Stimulated activated naive CD8-positive, alpha-beta T cell treated with anti-CD3 and anti-CD28 coated beads, Interleukin-15, Interleukin-2, amounts not matched to agents 100 U/mL and 50 U/mL, for 24 hours (primary cell): ENCODE results near the gene FAM184A.
"Not testable (repeated sequence)": the region's sequence is repeated elsewhere in the genome, so short reads cannot be mapped to it uniquely, and the experiment has no call there.

ENCODE experiments used
- ATAC-seq: fragments of 150-1000 bp; cut with Tn5 transposase; one replicate; pipeline ENCODE4 v1.10.0; 2021
- DNase-seq: peaks from one replicate; pipeline ENCODE4 v3.0.0; 2021

FAM184A gene

DNA sequence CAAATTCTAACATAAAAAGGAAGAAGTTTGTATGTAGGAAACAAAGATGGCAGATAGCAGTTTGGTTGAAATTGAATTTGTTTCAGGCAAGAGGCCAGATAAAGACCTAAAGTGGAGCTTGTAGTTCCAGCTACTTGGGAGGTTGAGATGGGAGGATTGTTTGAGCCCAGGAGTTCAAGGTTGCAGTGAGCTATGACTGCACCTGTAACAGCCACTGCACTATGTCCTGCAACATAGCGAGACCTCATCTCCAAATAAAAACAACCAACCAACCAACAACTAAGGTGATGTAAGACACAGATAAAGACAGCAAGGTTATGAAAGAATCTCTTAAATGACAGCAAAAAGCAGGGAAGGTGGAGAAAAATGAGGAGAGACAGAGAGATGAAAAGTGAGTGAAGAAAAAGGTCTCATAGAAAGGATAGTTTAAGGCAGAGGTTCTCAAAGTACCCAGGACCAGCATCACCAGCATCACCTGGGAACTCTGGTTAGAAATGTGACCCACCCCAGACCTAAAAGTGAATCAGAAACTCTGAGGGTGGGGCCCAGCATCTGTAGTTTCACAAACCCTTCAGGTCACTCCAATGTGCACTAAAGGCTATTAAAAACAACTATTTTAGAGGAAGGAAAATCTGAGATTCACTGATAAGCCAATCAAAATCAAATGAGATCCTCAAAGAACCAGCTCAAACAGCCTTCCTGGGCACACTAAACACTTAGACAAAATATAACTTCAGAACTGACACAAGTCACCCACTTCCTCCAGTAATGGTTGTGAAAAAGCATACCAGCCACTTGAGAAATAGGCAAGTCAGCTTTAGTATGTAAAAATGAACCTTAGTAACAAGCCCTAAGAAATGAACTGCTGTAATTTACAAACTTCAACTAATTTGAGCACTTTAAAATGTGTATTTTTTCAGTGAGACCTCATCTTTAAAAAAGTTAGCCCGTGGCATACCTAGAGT lies 57.6 kb downstream of the FAM184A start:
- no peak for ATAC-seq
- DNase-seq, result no peak

GRCh38 chr6:119015165-119015564 lies 63.3 kb downstream of the FAM184A start:
- ATAC-seq, DNase-seq: not testable (repeated sequence)

DNA sequence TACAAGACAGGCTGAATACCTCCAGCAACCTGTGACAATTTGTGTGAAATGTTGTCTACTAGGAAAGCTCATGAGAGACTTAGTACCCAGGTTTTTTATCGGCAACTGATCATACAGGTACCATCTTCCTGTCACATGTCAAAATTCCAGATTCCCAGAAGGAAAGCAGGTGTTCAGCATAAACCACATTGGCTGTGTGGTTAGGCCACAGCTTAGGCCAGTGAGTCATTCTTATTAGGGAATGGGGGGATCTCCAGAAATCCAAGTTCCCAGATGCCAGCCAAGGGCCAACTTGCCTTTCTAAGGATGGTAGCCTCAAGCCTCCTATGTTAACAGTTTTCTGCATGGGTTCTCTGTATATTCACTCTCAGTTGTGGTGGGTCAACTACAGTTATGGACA lies 65.9 kb downstream of the FAM184A start:
- DNase-seq, result no peak
- ATAC-seq, result no peak

DNA sequence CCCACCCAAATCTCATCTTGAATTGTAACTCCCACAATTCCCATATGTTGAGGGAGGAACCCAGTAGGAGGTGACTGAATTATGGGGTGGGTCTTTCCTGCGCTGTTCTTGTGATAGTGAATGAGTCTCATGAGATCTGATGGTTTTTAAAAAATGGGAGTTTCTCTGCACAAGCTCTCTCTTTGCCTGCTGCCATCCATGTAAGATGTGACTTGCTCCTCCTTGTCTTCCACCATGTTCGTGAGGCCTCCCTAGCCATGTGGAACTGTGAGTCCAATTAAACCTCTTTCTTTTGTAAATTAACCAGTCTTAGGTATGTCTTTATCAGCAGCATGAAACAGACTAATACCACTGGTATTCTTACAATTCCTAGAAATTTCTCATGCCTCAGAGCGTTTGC lies 69.2 kb downstream of the FAM184A start:
- ATAC-seq, DNase-seq: not testable (repeated sequence)

GRCh38 chr6:119006974-119007373 lies 71.5 kb downstream of the FAM184A start:
- DNase-seq, result no peak
- no peak for ATAC-seq

DNA sequence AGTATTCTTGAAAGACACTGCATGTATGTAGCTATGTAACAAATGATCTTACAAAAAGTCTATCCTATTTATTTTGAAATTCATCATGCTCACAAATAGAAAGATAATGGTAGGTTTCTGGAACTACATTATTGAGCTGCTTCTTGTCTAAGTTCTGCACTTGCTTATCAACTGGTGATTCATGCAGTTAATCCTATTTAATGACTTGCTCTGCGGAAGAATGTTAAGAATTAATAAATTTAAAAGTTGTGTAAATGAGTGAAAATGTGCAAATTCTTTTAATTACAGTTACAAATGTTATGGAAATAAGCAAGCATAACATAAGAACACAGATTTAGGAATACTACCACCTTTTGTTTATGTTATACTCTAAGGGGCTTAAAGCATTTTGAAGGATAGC lies 76.4 kb downstream of the FAM184A start:
- ATAC-seq (no peak), DNase-seq (no peak)

DNA sequence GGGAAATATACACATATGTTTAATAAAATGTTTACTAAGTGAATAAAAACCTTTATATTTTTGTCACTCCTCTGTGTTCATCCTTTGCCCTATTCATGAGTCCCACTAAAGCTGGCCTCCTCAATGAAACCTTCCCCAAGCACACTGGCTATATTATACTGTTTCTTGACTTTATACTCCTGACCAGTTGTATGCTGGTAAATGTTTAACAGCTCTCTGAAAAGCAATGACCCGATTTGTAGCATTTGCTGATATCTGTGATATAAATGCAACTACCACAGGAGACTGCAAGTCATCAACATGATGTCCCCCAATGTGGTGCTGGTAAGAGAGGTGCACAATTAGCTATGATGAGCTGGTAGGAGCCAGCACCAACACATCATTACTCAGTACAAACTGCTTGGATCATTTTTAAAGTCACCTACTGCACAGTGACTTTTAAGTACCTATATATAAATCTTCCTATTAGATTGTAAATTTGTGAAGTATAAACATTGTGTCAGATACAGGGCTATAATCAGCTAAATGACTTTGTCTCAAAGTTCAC lies 78.9 kb downstream of the FAM184A start:
- ATAC-seq (no peak), DNase-seq (no peak)

DNA sequence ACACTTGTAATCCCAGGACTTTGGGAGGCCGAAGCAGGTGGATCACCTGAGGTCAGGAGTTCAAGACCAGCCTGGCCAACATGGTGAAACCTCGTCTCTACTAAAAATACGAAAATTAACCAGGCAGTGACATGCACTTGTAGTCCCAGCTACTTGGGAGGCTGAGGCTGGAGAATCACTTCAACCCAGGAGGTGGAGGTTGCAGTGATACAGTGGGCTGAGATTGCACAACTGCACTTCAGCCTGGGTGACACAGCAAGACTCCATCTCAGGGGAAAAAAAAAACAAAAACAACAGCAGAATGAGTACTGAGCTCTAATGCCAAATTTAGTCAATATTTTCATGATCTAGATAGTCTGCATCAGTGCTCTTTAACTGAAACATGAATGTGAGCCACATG lies 81.0 kb downstream of the FAM184A start:
- DNase-seq, ATAC-seq: not testable (repeated sequence)

DNA sequence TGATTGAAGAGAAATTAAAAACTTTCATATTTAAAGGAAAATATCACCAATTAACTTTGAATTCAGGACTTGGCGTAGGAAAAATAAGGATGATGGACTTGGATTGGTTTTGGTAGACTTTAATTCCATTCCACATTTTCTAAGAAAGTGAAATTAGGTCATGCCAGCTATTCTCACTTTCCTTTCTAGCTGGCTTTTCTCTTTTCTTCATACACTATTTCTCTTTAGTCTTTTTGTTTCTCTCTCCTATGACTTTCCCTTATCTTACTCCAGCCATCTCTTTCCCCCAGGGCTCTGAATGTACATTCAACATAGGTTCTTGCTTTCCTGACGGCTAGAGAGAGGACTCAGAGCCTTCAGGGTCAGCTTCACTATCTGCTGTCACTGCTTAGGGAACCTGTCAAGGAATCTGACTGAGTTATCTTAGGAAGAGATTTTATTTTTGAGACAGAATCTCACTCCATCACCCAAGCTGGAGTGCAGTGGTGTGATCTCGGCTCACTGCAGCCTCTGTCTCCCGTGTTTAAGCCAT lies 82.1 kb downstream of the FAM184A start:
- DNase-seq, result no peak

DNA sequence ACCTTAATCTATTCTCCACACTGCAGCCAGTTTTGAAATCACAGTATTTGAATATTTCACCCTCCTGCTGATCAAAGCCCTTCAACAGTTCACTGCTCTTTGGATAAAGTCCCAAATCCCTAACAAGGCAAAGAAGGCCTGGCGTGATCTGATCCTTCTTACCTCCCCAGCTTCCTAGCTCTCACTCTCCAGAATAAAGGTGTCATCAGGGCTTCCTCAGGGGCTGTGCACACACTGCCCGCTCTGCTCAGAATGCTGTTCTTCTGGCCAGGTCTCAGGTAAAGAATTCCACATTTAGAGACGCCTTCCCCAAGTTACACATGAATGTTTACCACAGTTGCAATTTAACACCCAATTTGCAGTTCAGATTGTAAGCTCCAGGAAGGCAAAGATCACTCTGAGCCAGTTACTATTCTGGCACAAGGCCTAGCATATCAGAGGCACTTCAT lies 84.6 kb downstream of the FAM184A start:
- ATAC-seq (no peak), DNase-seq (no peak)

More for the DNA sequence above, 82.1 kb downstream of the FAM184A start:
- ATAC-seq, result no peak

DNA sequence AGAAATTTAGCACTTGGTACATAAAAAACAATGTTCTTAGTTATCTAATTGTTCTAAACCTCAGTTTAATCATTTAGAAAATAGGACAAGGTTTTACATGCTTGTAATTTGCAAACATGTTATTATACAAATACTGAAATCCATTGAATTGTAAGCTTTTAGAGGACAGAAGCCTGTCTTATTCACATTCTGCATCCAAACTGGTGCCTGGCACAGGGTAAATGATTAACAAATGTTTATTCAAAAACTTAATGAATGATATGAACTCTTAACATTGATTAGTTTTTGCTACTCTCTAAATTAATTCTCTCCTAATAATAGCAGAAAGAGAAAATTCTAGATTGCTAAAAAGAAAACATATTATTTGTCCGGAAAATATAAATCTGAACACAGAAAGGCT lies 85.1 kb downstream of the FAM184A start:
- no peak for ATAC-seq
- DNase-seq, result no peak

DNA sequence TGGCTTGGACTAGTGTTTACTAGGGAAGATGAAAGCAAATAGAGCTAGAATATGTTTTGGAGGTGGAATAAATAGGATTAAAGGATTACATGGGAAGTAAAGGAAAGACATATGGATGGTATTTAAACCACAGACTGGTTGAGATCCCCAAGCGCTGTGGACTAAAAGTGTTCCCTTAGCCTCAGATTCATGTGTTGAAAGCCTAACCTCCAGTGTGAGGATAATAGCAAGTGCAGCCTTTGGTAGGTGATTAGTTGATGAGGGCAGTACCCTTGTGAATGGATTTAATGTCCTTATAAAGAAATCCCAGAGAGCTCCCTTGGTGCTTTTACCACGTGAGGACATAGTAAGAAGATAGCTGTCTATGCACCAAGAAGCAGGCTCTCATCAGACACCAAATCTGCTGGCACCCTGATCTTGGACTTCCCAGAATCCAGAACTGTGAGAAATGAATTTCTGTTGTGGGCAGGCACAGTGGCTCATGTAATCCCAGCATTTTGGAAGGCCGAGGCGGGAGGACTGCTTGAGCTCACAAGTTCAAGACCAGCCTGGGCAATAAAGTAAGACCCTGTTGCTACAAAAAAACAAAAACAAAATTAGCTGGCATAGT lies 86.2 kb downstream of the FAM184A start:
- DNase-seq (no peak), ATAC-seq (no peak)

DNA sequence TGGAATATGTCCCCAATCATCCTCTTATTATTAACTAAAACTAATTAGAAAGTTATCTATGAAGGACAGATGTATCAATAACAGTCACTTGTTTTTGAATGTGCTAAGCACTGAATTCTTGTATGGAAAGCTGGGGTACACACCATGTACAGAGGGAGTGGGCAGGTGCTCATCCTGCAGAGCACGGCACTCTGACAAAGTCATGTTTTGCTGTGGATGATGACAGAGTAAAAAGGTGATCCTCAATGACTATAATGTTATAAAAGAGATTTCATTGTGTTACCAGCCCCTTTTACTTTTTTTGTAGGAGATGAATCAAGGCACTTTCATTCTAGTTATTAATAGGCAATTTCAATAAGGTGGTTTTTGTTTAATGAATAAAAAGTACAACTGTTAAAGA lies 92.2 kb downstream of the FAM184A start:
- ATAC-seq (no peak), DNase-seq (no peak)

DNA sequence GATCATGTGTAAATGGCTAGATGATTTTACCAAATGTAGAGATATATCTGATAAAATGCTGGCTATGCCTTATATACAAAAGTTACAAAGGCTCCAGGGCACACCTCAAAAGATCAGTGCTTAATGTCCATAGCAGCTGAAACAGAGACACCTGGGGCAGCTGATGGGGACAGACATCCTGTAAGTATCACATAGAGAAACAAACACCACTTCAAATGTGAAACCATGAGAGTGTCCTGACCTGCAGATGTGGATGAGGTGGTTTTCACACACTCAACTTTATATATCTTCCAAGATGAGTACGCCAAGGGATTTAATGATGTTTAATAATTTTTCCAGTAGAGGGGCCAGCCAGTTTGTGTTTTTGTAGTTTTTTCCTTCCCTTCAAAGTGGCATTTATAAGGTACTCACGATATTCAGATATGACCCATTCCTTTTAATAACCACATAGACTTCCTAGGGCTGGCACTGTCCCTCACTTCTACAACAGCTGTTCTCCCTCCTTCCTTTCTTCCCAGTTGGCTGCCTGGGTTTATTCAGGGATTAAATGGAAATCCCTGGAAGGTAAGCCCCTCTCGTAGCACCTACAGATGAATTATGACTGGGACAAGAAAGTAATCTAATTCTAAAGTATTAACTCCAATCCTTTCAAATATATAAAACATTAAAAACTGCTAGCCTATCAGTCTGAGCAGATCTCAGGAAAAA lies 93.2 kb downstream of the FAM184A start:
- DNase-seq, result no peak
- ATAC-seq, result no peak

DNA sequence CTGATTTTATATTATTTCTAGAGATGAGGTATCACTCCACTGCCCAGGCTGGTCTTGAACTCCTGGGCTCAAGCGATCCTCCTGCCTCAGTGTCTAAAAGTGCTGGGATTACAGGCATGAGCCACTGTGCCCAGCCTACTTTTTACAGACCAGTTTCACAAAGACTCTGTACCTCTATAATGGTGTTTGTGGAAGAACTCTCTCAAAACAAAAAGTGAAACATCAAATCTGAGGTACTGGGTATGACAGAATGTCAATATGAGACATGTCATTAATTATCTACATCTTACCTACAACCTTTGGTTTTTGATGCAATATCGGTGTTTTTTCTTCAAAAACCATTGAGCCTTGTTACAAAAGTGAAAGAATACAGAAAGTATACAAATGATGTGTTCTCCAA lies 94.1 kb downstream of the FAM184A start:
- no peak for DNase-seq
- ATAC-seq, result no peak

GRCh38 chr6:118982575-118982911 lies 95.9 kb downstream of the FAM184A start:
- no peak for DNase-seq
- no peak for ATAC-seq

- ATAC-seq, result no peak
- DNase-seq, result no peak
Observed at GRCh38 chr6:118981884-118982574, 96.4 kb downstream of the FAM184A start.

GRCh38 chr6:118980063-118980462 lies 98.4 kb downstream of the FAM184A start:
- ATAC-seq (no peak), DNase-seq (no peak)

DNA sequence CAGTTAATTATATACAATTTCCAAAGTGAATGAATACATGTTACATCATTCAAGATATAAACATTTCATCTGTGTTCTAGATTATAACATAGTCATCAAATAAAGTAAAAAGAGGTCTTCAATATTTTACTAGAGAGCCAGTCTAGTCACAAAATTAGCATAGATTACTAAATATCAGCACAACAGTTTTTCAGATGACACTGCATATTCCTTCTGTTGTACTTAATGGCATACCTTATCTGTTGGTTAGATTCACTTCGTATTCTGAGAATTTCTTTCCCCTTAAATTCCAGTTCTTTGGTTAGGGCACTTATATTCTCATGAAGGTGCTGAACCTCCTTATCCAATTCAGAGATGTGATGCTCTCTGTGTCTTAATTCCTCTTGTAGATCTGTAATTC lies 103.7 kb downstream of the FAM184A start:
- DNase-seq, result no peak
- no peak for ATAC-seq

DNA sequence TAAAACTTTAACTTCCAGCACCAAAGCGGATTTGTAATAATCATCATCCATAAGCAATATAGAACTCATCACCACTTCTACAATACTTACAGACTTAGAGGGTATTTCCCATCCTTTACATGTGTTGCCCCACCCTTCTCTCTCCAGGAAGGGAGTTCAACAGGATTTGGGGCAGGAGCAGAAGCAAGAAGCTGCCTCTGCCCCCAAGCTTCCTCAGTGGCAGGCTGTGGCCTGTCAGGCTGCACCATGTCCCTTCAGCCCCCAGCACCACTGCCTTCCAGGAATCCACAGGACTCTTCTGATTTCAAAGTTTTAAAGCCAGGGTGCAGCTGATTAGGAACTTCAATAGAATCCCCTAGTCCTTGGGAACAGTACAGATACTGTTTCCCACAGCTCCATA lies 106.8 kb downstream of the FAM184A start:
- no peak for ATAC-seq
- no peak for DNase-seq

- no peak for DNase-seq
- no peak for ATAC-seq
Observed at GRCh38 chr6:118970866-118971265, 107.6 kb downstream of the FAM184A start.

- DNase-seq, result no peak
- ATAC-seq, result no peak
Observed at GRCh38 chr6:118968416-118968815, 110.0 kb downstream of the FAM184A start.
